Liver (tissue), 9 donors: ENCODE measurements around the gene EHD1. TPM values are rescaled to one million over a fixed set of nuclear protein-coding genes. Genes with fewer than 3 reads are reported as not detected.
"Not testable (repeated sequence)": the region's sequence is repeated elsewhere in the genome, so short reads cannot be mapped to it uniquely, and the experiment has no call there.

Source experiments
- DNase-seq: peaks from one replicate; pipeline ENCODE4 v3.0.0-alpha.2; 2017; ENCODE audit warnings: low spot score
- H3K27ac ChIP-seq, 2 donors: one replicate each; pipeline ENCODE4 v1.7.0; 2013; ENCODE audit warnings: inconsistent platforms in 2 of 2, low read length in 2 of 2, control low read depth in 1 of 2, low read depth in 1 of 2, mild to moderate bottlenecking in 1 of 2
- H3K27me3 ChIP-seq, 4 donors: one replicate each; pipeline versions ENCODE4 v1.6.1 to v1.7.0; 2013; ENCODE audit warnings: low read length in 3 of 4, inconsistent platforms in 1 of 4, mild to moderate bottlenecking in 1 of 4, moderate library complexity in 1 of 4; ENCODE audit not compliant: control insufficient read depth in 4 of 4, insufficient read depth in 4 of 4
- H3K36me3 ChIP-seq, 4 donors: one replicate each; pipeline versions ENCODE4 v1.6.1 to v1.7.0; 2013; ENCODE audit warnings: low read length in 3 of 4, mild to moderate bottlenecking in 3 of 4, low read depth in 1 of 4, moderate library complexity in 1 of 4; ENCODE audit not compliant: control insufficient read depth in 4 of 4, insufficient read depth in 3 of 4
- H3K4me1 ChIP-seq, 4 donors: one replicate each; pipeline versions ENCODE4 v1.6.1 to v1.7.0; 2013; ENCODE audit warnings: low read length in 3 of 4, mild to moderate bottlenecking in 3 of 4, moderate library complexity in 1 of 4; ENCODE audit not compliant: control insufficient read depth in 4 of 4, insufficient read depth in 4 of 4
- H3K4me3 ChIP-seq, 3 donors: one replicate each; pipeline versions ENCODE4 v1.6.1 to v1.7.0; 2013; ENCODE audit warnings: low read length in 3 of 3, control low read depth in 1 of 3, low read depth in 1 of 3, mild to moderate bottlenecking in 1 of 3
- H3K9ac ChIP-seq, 2 donors: one replicate each; pipeline ENCODE4 v1.7.0; 2013; ENCODE audit warnings: low read length in 2 of 2, mild to moderate bottlenecking in 2 of 2, moderate library complexity in 2 of 2, control low read depth in 1 of 2, low read depth in 1 of 2
- H3K9me3 ChIP-seq, 4 donors: one replicate each; pipeline versions ENCODE4 v1.6.1 to v1.7.0; 2013; ENCODE audit warnings: low read length in 3 of 4; ENCODE audit not compliant: control insufficient read depth in 4 of 4
- CTCF ChIP-seq: fragments of 150-350 bp; IDR thresholded peaks from 2 replicates; pipeline ENCODE4 v1.5.1; 2017; ENCODE audit warnings: improper control_type of control experiment, low read depth, low read length; ENCODE audit not compliant: missing input control
- EGR1 ChIP-seq, 2 donors: IDR thresholded peaks; 2 replicates each; pipeline ENCODE4 v1.6.1; 2016 to 2018; ENCODE audit warnings: antibody characterized with exemption in 2 of 2, low read depth in 2 of 2
- FOXA1 ChIP-seq: IDR thresholded peaks from 2 replicates; pipeline ENCODE4 v1.6.1; 2016; ENCODE audit warnings: antibody characterized with exemption
- GABPA ChIP-seq, 2 donors: IDR thresholded peaks in 1 of 2; conservative IDR thresholded peaks in 1 of 2; 2 replicates each; pipeline ENCODE4 v1.6.1; 2016; ENCODE audit warnings: antibody characterized with exemption in 2 of 2, mild to moderate bottlenecking in 1 of 2, moderate library complexity in 1 of 2
- HNF4A ChIP-seq, 2 donors: conservative IDR thresholded peaks; 2 replicates each; pipeline ENCODE4 v1.6.1; 2016; ENCODE audit warnings: antibody characterized with exemption in 2 of 2, mild to moderate bottlenecking in 2 of 2
- HNF4G ChIP-seq: IDR thresholded peaks from 2 replicates; pipeline ENCODE4 v1.6.1; 2016; ENCODE audit warnings: antibody characterized with exemption
- JUND ChIP-seq, 2 donors: IDR thresholded peaks; 2 replicates each; pipeline ENCODE4 v1.6.1; 2016; ENCODE audit warnings: antibody characterized with exemption in 2 of 2
- MAX ChIP-seq: IDR thresholded peaks from 2 replicates; pipeline ENCODE4 v1.6.1; 2016; ENCODE audit warnings: antibody characterized with exemption
- RAD21 ChIP-seq, 2 donors: IDR thresholded peaks; 2 replicates each; pipeline ENCODE4 v1.6.1; 2016; ENCODE audit warnings: antibody characterized with exemption in 2 of 2, mild to moderate bottlenecking in 2 of 2
- RXRA ChIP-seq, 2 donors: IDR thresholded peaks; 2 replicates each; pipeline ENCODE4 v1.6.1; 2017 to 2018; ENCODE audit warnings: antibody characterized with exemption in 2 of 2, mild to moderate bottlenecking in 1 of 2
- SP1 ChIP-seq: IDR thresholded peaks from 2 replicates; pipeline ENCODE4 v1.6.1; 2018; ENCODE audit warnings: antibody characterized with exemption, mild to moderate bottlenecking
- TAF1 ChIP-seq: conservative IDR thresholded peaks from 2 replicates; pipeline ENCODE4 v1.6.1; 2016; ENCODE audit warnings: antibody characterized with exemption, mild to moderate bottlenecking
- YY1 ChIP-seq: IDR thresholded peaks from 2 replicates; pipeline ENCODE4 v1.6.1; 2016; ENCODE audit warnings: antibody characterized with exemption, mild to moderate bottlenecking
- WGBS: extraction: QIAGEN DNeasy Blood & Tissue Kit; methylation state at CpG from one replicate; pipeline ENCODE4 v1.1.7; 2013; 5-methylcytosine and 5-hydroxymethylcytosine counted together
- polyA plus RNA-seq, 2 donors: library from polyadenylated mRNA; stranded (reverse) in 1 of 2; unstranded in 1 of 2; fragments of 200-250 nt in 1 of 2; fragments of >200 nt in 1 of 2; fragmentation: Nextera tagmentation in 1 of 2; extraction: Ambion mirVana in 1 of 2; gene quantifications; one replicate each; pipeline versions ENCODE4 v1.2.1 to v1.2.3, GENCODE V29; 2013 to 2015
- total RNA-seq, 2 donors: library from RNA; depleted of rRNA; stranded (reverse); fragments of >200 nt; gene quantifications; one replicate each; pipeline ENCODE4 v1.2.3, GENCODE V29; 2014
- TF ChIP-seq, protein P1 (sequence below): IDR thresholded peaks from 2 replicates; pipeline ENCODE4 v1.6.1; 2016; ENCODE audit warnings: antibody characterized with exemption
- TF ChIP-seq, protein P2 (sequence below): IDR thresholded peaks from 2 replicates; pipeline ENCODE4 v1.6.1; 2016; ENCODE audit warnings: antibody characterized with exemption
- donor health status: healthy.
- donor health status: healthy.
- donor health status: healthy.
- donor health status: healthy.
- donor health status: healthy.

EHD1 gene
- total and polyA plus RNA-seq, 4 donors, result 8.3 to 36.4 (median 19.2) TPM

DNA sequence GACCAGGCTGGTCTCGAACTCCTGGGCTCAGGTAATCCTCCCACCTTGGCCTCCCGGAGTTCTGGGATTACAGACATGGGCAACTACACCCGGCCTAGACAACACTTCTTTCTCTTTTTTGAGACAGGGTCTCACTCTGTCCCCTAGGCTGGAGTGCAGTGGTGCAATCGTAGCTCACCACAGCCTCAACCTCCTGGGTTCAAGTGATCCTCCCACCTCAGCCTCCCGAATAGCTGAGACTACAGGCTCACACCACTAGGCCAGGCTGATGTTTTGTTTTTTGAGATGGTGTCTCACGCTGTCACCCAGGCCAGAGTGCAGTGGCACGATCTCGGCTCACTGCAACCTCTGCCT is 32.7 kb downstream of the EHD1 start:
- H3K9ac ChIP-seq, H3K9me3 ChIP-seq, H3K27me3 ChIP-seq, DNase-seq, H3K27ac ChIP-seq, H3K4me3 ChIP-seq, H3K36me3 ChIP-seq: not testable (repeated sequence)
- H3K4me1 ChIP-seq, result peaks cover 16 to 36% (median 30%) of the 10 kb centered on the region in 4 donors
- 93% methylated on average over 8 of the region's 8 CpGs for WGBS

- WGBS, result 42% methylated on average over 9 of the region's 9 CpGs
- H3K4me1 ChIP-seq, result peaks cover 16 to 36% (median 30%) of the 10 kb centered on the region in 4 donors
- H3K9me3 ChIP-seq, result no peaks in the 10 kb centered on the region
- TF ChIP-seq YY1, result no peak
- TF ChIP-seq, protein P1, sequence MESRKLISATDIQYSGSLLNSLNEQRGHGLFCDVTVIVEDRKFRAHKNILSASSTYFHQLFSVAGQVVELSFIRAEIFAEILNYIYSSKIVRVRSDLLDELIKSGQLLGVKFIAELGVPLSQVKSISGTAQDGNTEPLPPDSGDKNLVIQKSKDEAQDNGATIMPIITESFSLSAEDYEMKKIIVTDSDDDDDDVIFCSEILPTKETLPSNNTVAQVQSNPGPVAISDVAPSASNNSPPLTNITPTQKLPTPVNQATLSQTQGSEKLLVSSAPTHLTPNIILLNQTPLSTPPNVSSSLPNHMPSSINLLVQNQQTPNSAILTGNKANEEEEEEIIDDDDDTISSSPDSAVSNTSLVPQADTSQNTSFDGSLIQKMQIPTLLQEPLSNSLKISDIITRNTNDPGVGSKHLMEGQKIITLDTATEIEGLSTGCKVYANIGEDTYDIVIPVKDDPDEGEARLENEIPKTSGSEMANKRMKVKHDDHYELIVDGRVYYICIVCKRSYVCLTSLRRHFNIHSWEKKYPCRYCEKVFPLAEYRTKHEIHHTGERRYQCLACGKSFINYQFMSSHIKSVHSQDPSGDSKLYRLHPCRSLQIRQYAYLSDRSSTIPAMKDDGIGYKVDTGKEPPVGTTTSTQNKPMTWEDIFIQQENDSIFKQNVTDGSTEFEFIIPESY, result no peak
- TF ChIP-seq MAX, result no peak
- TF ChIP-seq, protein P2, sequence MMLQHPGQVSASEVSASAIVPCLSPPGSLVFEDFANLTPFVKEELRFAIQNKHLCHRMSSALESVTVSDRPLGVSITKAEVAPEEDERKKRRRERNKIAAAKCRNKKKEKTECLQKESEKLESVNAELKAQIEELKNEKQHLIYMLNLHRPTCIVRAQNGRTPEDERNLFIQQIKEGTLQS, result no peak
- TF ChIP-seq EGR1 (IDR thresholded peaks at IDR 0.05; ENCODE audit: low read depth in 2 of 2), result no peak
- TF ChIP-seq GABPA (IDR thresholded peaks at IDR 0.05 in 1 of 2, conservative IDR thresholded peaks at IDR 0.05 in 1 of 2), result no peak
- TF ChIP-seq JUND (IDR thresholded peaks at IDR 0.05), result no peak
- no peak for TF ChIP-seq FOXA1
- TF ChIP-seq CTCF, result no peak
- no peak for TF ChIP-seq HNF4G
- no peak for TF ChIP-seq TAF1
- no peak overlapping the region for H3K27ac ChIP-seq
- no peak overlapping the region for H3K9ac ChIP-seq
- H3K36me3 ChIP-seq, result no peaks in the 10 kb centered on the region
- no peak for DNase-seq
- no peaks in the 10 kb centered on the region for H3K27me3 ChIP-seq
- peak overlapping the region in 1 of 3 donors; percentile 50 for H3K4me3 ChIP-seq
Observed at GRCh38 chr11:64845129-64845775, 33.2 kb downstream of the EHD1 start.

DNA sequence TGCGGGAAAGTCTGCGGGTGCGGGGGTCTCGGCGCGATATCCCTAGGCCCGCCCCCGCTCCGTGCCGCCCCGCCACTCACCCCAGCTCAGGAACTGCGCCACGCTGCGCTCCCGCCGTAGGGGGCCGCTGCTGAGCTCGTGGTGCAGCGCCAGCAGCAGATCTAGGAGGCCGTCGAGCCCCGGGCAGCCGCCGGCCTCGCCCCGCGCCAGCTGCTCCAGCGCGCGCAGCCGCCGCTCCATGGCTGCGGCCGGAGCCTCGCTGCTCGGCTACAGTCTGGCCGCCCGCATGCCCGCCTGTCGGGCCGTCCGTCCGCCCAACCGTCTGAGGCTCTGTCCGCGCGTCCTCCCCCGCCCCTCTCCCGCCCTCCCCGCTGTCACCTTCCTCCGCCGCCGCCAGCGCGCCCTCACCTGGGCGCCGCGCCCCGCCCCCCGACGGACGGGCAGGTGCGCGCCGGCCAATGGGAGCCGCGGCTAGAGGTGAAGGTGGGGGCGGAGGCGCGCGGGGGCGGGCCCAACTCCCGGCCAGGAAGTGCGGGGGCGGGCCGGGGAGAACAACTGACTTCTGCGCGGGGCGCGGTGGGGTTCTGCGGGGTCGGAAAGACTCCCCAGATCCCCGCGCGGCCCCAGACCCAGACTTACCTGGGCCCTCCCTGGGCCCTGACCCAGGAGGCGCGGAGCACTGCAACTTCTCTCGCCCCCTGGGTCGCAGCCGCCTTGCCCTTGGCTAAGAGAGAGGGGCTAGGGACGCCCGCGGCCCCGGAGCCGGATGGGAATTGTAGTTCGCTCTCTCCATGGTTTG is 33.9 kb downstream of the EHD1 start, which contains the start of gene CDC42BPG:
CDC42BPG (minus strand) TSS at position 324 of the 799 bp plus-strand sequence; CDS start at position 240, 84 bp downstream.
- peak within 1 kb of the TSS in 2 of 3 donors; percentile 42 to 50 for H3K4me3 ChIP-seq
- peaks cover 13 to 30% (median 25%) of the 10 kb centered on the region in 4 donors for H3K4me1 ChIP-seq
- H3K36me3 ChIP-seq, result no peaks in the 10 kb centered on the region
- peak; percentile 72 for DNase-seq
- no peaks in the 10 kb centered on the region for H3K27me3 ChIP-seq
- no peak within 1 kb of the TSS for H3K9ac ChIP-seq
- 4% methylated on average over 96 of the region's 96 CpGs for WGBS
- H3K27ac ChIP-seq, result no peak within 1 kb of the TSS
- no peaks in the 10 kb centered on the region for H3K9me3 ChIP-seq
- TF ChIP-seq MAX (no peak), RXRA (IDR thresholded peaks at IDR 0.05) (no peak), JUND (IDR thresholded peaks at IDR 0.05) (no peak), HNF4G (no peak), HNF4A (conservative IDR thresholded peaks at IDR 0.05) (no peak), EGR1 (IDR thresholded peaks at IDR 0.05; ENCODE audit: low read depth in 2 of 2) (peak; percentile 72), GABPA (IDR thresholded peaks at IDR 0.05 in 1 of 2, conservative IDR thresholded peaks at IDR 0.05 in 1 of 2) (no peak), CTCF (peak; percentile 34), RAD21 (IDR thresholded peaks at IDR 0.05) (peak in 1 of 2 donors; percentile 59), SP1 (no peak)
- TF ChIP-seq, protein P1, result no peak
- TF ChIP-seq, protein P2, result no peak
